Stimulated activated naive B cell treated with anti-CD40 and anti-IgM and Interleukin-4, amounts not matched to agents 10 μg/mL and 1 μg/mL and 100 μg/mL, for 72 hours (primary cell): Measurements from ENCODE around the gene SH3RF3.

ENCODE experiments used
- ATAC-seq, 2 donors: fragments of 150-1000 bp; cut with Tn5 transposase; replicated peaks; 2 replicates each; pipeline ENCODE4 v1.10.0; 2021; ENCODE audit warnings: moderate library complexity in 1 of 2
- DNase-seq: peaks from one replicate; pipeline ENCODE4 v3.0.0; 2021
- H3K27ac Mint-ChIP-seq: one replicate; pipeline ENCODE4 v1.8.0; 2022; ENCODE audit warnings: mild to moderate bottlenecking, mixed read lengths
- H3K27me3 Mint-ChIP-seq, 2 donors: one replicate each; pipeline ENCODE4 v1.8.0; 2022; ENCODE audit warnings: mixed read lengths in 2 of 2
- H3K36me3 Mint-ChIP-seq, 2 donors: one replicate each; pipeline ENCODE4 v1.8.0; 2022; ENCODE audit warnings: mixed read lengths in 2 of 2, mild to moderate bottlenecking in 1 of 2
- H3K4me1 Mint-ChIP-seq, 2 donors: one replicate each; pipeline ENCODE4 v1.8.0; 2022; ENCODE audit warnings: mixed read lengths in 2 of 2, mild to moderate bottlenecking in 1 of 2
- H3K4me3 Mint-ChIP-seq, 2 donors: one replicate each; pipeline ENCODE4 v1.8.0; 2022; ENCODE audit warnings: mild to moderate bottlenecking in 2 of 2, mixed read lengths in 2 of 2, moderate library complexity in 1 of 2
- H3K9me3 Mint-ChIP-seq, 2 donors: one replicate each; pipeline ENCODE4 v1.8.0; 2022; ENCODE audit warnings: mixed read lengths in 2 of 2, mild to moderate bottlenecking in 1 of 2

Gene SH3RF3

GRCh38 chr2:109427661-109428091, 298.7 kb downstream of the SH3RF3 start:
- no peak for DNase-seq
- no peaks in the 10 kb centered on the region for H3K27me3 Mint-ChIP-seq
- no peak for ATAC-seq
- H3K36me3 Mint-ChIP-seq, result no peaks in the 10 kb centered on the region
- H3K4me1 Mint-ChIP-seq, result no peaks in the 10 kb centered on the region
- no peak overlapping the region for H3K4me3 Mint-ChIP-seq
- H3K27ac Mint-ChIP-seq, result no peak overlapping the region
- H3K9me3 Mint-ChIP-seq, result no peaks in the 10 kb centered on the region

GRCh38 chr2:109428281-109428680, 299.3 kb downstream of the SH3RF3 start:
- H3K27ac Mint-ChIP-seq, result no peak overlapping the region
- no peaks in the 10 kb centered on the region for H3K36me3 Mint-ChIP-seq
- H3K4me3 Mint-ChIP-seq, result no peak overlapping the region
- ATAC-seq, result no peak
- no peaks in the 10 kb centered on the region for H3K4me1 Mint-ChIP-seq
- no peak for DNase-seq
- no peaks in the 10 kb centered on the region for H3K27me3 Mint-ChIP-seq
- H3K9me3 Mint-ChIP-seq, result no peaks in the 10 kb centered on the region

GRCh38 chr2:109428841-109429566, 300.0 kb downstream of the SH3RF3 start:
- no peaks in the 10 kb centered on the region for H3K9me3 Mint-ChIP-seq
- H3K27ac Mint-ChIP-seq, result no peak overlapping the region

GRCh38 chr2:109429567-109430328, 300.7 kb downstream of the SH3RF3 start:
- no peak overlapping the region for H3K4me3 Mint-ChIP-seq
- DNase-seq, result no peak
- no peaks in the 10 kb centered on the region for H3K4me1 Mint-ChIP-seq
- peak in 1 of 2 donors; percentile 23 for ATAC-seq
- no peaks in the 10 kb centered on the region for H3K27me3 Mint-ChIP-seq
- no peak overlapping the region for H3K27ac Mint-ChIP-seq
- H3K9me3 Mint-ChIP-seq, result no peaks in the 10 kb centered on the region
- no peaks in the 10 kb centered on the region for H3K36me3 Mint-ChIP-seq

More at GRCh38 chr2:109428841-109429566, 300.0 kb downstream of the SH3RF3 start:
- Mint-ChIP-seq H3K4me3 (no peak overlapping the region), H3K27me3 (no peaks in the 10 kb centered on the region), H3K4me1 (no peaks in the 10 kb centered on the region), H3K36me3 (no peaks in the 10 kb centered on the region)
- ATAC-seq (no peak), DNase-seq (no peak)

GRCh38 chr2:109430329-109430636, 301.3 kb downstream of the SH3RF3 start:
- H3K4me3 Mint-ChIP-seq, result no peak overlapping the region
- H3K9me3 Mint-ChIP-seq, result no peaks in the 10 kb centered on the region
- H3K27ac Mint-ChIP-seq, result no peak overlapping the region
- DNase-seq (no peak), ATAC-seq (no peak)
- H3K36me3 Mint-ChIP-seq, result no peaks in the 10 kb centered on the region
- no peaks in the 10 kb centered on the region for H3K27me3 Mint-ChIP-seq
- no peaks in the 10 kb centered on the region for H3K4me1 Mint-ChIP-seq

GRCh38 chr2:109432421-109432820, 303.4 kb downstream of the SH3RF3 start:
- DNase-seq (no peak), ATAC-seq (no peak)
- no peaks in the 10 kb centered on the region for H3K4me1 Mint-ChIP-seq
- H3K4me3 Mint-ChIP-seq, result no peak overlapping the region
- no peaks in the 10 kb centered on the region for H3K36me3 Mint-ChIP-seq
- no peaks in the 10 kb centered on the region for H3K9me3 Mint-ChIP-seq
- H3K27ac Mint-ChIP-seq, result no peak overlapping the region
- H3K27me3 Mint-ChIP-seq, result no peaks in the 10 kb centered on the region

- H3K27ac Mint-ChIP-seq, result no peak overlapping the region
- no peak overlapping the region for H3K4me3 Mint-ChIP-seq
- DNase-seq (no peak), ATAC-seq (no peak)
- no peaks in the 10 kb centered on the region for H3K27me3 Mint-ChIP-seq
- no peaks in the 10 kb centered on the region for H3K36me3 Mint-ChIP-seq
- no peaks in the 10 kb centered on the region for H3K9me3 Mint-ChIP-seq
- H3K4me1 Mint-ChIP-seq, result no peaks in the 10 kb centered on the region
Measured at GRCh38 chr2:109433486-109433885, 304.5 kb downstream of the SH3RF3 start.

GRCh38 chr2:109433926-109434325, 304.9 kb downstream of the SH3RF3 start:
- no peak for DNase-seq
- no peaks in the 10 kb centered on the region for H3K27me3 Mint-ChIP-seq
- H3K4me3 Mint-ChIP-seq, result no peak overlapping the region
- H3K36me3 Mint-ChIP-seq, result no peaks in the 10 kb centered on the region
- no peaks in the 10 kb centered on the region for H3K4me1 Mint-ChIP-seq
- ATAC-seq, result no peak
- H3K27ac Mint-ChIP-seq, result no peak overlapping the region
- H3K9me3 Mint-ChIP-seq, result no peaks in the 10 kb centered on the region

- H3K36me3 Mint-ChIP-seq, result peaks cover 0 to 2% of the 10 kb centered on the region in 2 donors
- no peaks in the 10 kb centered on the region for H3K4me1 Mint-ChIP-seq
- H3K27me3 Mint-ChIP-seq, result no peaks in the 10 kb centered on the region
- H3K9me3 Mint-ChIP-seq, result no peaks in the 10 kb centered on the region
- no peak for DNase-seq
- no peak overlapping the region for H3K4me3 Mint-ChIP-seq
- no peak for ATAC-seq
- no peak overlapping the region for H3K27ac Mint-ChIP-seq
Measured at GRCh38 chr2:109434351-109434750, 305.3 kb downstream of the SH3RF3 start.

GRCh38 chr2:109435066-109435690, 306.2 kb downstream of the SH3RF3 start:
- H3K9me3 Mint-ChIP-seq, result peaks cover 0 to 4% of the 10 kb centered on the region in 2 donors
- ATAC-seq (no peak), DNase-seq (no peak)
- peaks cover 0 to 6% of the 10 kb centered on the region in 2 donors for H3K36me3 Mint-ChIP-seq
- no peak overlapping the region for H3K27ac Mint-ChIP-seq
- no peaks in the 10 kb centered on the region for H3K27me3 Mint-ChIP-seq
- H3K4me1 Mint-ChIP-seq, result no peaks in the 10 kb centered on the region
- no peak overlapping the region for H3K4me3 Mint-ChIP-seq

- Mint-ChIP-seq H3K4me1 (no peaks in the 10 kb centered on the region), H3K4me3 (no peak overlapping the region), H3K9me3 (peaks cover 4 to 7% of the 10 kb centered on the region in 2 donors), H3K27me3 (no peaks in the 10 kb centered on the region), H3K27ac (no peak overlapping the region), H3K36me3 (peaks cover under 1 to 9% of the 10 kb centered on the region in 2 donors)
- no peak for ATAC-seq
- DNase-seq, result no peak
Measured at GRCh38 chr2:109435901-109436598, 307.0 kb downstream of the SH3RF3 start.

GRCh38 chr2:109436610-109437225, 307.7 kb downstream of the SH3RF3 start:
- Mint-ChIP-seq H3K9me3 (peaks cover 11 to 12% of the 10 kb centered on the region in 2 donors), H3K27ac (no peak overlapping the region)

GRCh38 chr2:109437325-109438090, 308.5 kb downstream of the SH3RF3 start:
- no peaks in the 10 kb centered on the region for H3K4me1 Mint-ChIP-seq

More at GRCh38 chr2:109436610-109437225, 307.7 kb downstream of the SH3RF3 start:
- DNase-seq, result no peak
- peaks cover 7 to 9% of the 10 kb centered on the region in 2 donors for H3K36me3 Mint-ChIP-seq
- H3K4me1 Mint-ChIP-seq, result no peaks in the 10 kb centered on the region
- no peak overlapping the region for H3K4me3 Mint-ChIP-seq
- no peak for ATAC-seq
- no peaks in the 10 kb centered on the region for H3K27me3 Mint-ChIP-seq

More at GRCh38 chr2:109437325-109438090, 308.5 kb downstream of the SH3RF3 start:
- no peak for DNase-seq
- H3K27me3 Mint-ChIP-seq, result no peaks in the 10 kb centered on the region
- peaks cover 11 to 13% of the 10 kb centered on the region in 2 donors for H3K9me3 Mint-ChIP-seq
- H3K36me3 Mint-ChIP-seq, result peaks cover 7 to 9% of the 10 kb centered on the region in 2 donors
- no peak overlapping the region for H3K27ac Mint-ChIP-seq
- no peak overlapping the region for H3K4me3 Mint-ChIP-seq
- no peak for ATAC-seq
